ENCODE results near the gene MAPRE2. TPM values are rescaled to one million over a fixed set of nuclear protein-coding genes. Genes with fewer than 3 reads are reported as not detected.

Gene MAPRE2
- total RNA-seq, 2 donors from 2014 or later, result 31.8 to 54.2 TPM

GRCh38 chr18:35176925-35177324 is 135.7 kb downstream of the MAPRE2 start:
- Histone ChIP-seq H3K4me3 (no peak overlapping the region), H3K9me3 (no peaks in the 10 kb centered on the region), H3K4me1 (ENCODE audit: control insufficient read depth in 1 of 2, low read depth in 2 of 2) (no peaks in the 10 kb centered on the region), H3K27me3 (replicated peaks; ENCODE audit: insufficient read depth) (no peaks in the 10 kb centered on the region), H3K27ac (no peak overlapping the region), H3K36me3 (no peaks in the 10 kb centered on the region)
- DNase-seq (ENCODE audit: low spot score) (no peak), ATAC-seq (ENCODE audit: insufficient number of reproducible peaks, low FRiP score, low read depth) (no peak)
- TF ChIP-seq CTCF (IDR thresholded peaks at IDR 0.05), result no peak

GRCh38 chr18:35178260-35178659 is 137.0 kb downstream of the MAPRE2 start:
- no peak for TF ChIP-seq CTCF (IDR thresholded peaks at IDR 0.05)
- no peaks in the 10 kb centered on the region for H3K9me3 ChIP-seq
- no peak overlapping the region for H3K27ac ChIP-seq
- no peaks in the 10 kb centered on the region for H3K36me3 ChIP-seq
- H3K4me1 ChIP-seq (ENCODE audit: control insufficient read depth in 1 of 2, low read depth in 2 of 2), result no peaks in the 10 kb centered on the region
- DNase-seq (ENCODE audit: low spot score) (no peak), ATAC-seq (ENCODE audit: insufficient number of reproducible peaks, low FRiP score, low read depth) (no peak)
- H3K27me3 ChIP-seq (replicated peaks; ENCODE audit: insufficient read depth), result no peaks in the 10 kb centered on the region
- H3K4me3 ChIP-seq, result no peak overlapping the region

- Histone ChIP-seq H3K27ac (no peak overlapping the region), H3K27me3 (replicated peaks; ENCODE audit: insufficient read depth) (no peaks in the 10 kb centered on the region), H3K4me1 (ENCODE audit: control insufficient read depth in 1 of 2, low read depth in 2 of 2) (no peaks in the 10 kb centered on the region), H3K4me3 (no peak overlapping the region), H3K9me3 (no peaks in the 10 kb centered on the region), H3K36me3 (no peaks in the 10 kb centered on the region)
- ATAC-seq (ENCODE audit: insufficient number of reproducible peaks, low FRiP score, low read depth) (no peak), DNase-seq (ENCODE audit: low spot score) (no peak)
- no peak for TF ChIP-seq CTCF (IDR thresholded peaks at IDR 0.05)
Observed at GRCh38 chr18:35179906-35180305, 138.7 kb downstream of the MAPRE2 start.

- no peaks in the 10 kb centered on the region for H3K4me1 ChIP-seq (ENCODE audit: control insufficient read depth in 1 of 2, low read depth in 2 of 2)
- ATAC-seq (ENCODE audit: insufficient number of reproducible peaks, low FRiP score, low read depth) (no peak), DNase-seq (ENCODE audit: low spot score) (no peak)
- no peaks in the 10 kb centered on the region for H3K27me3 ChIP-seq (replicated peaks; ENCODE audit: insufficient read depth)
- TF ChIP-seq CTCF (IDR thresholded peaks at IDR 0.05), result no peak
- H3K36me3 ChIP-seq, result no peaks in the 10 kb centered on the region
- no peak overlapping the region for H3K4me3 ChIP-seq
- H3K27ac ChIP-seq, result no peak overlapping the region
- H3K9me3 ChIP-seq, result no peaks in the 10 kb centered on the region
Observed at GRCh38 chr18:35180455-35180854, 139.2 kb downstream of the MAPRE2 start.

- no peak for TF ChIP-seq CTCF (IDR thresholded peaks at IDR 0.05)
- DNase-seq (ENCODE audit: low spot score), result no peak
- Histone ChIP-seq H3K27ac (no peak overlapping the region), H3K36me3 (no peaks in the 10 kb centered on the region), H3K27me3 (replicated peaks; ENCODE audit: insufficient read depth) (no peaks in the 10 kb centered on the region), H3K4me1 (ENCODE audit: control insufficient read depth in 1 of 2, low read depth in 2 of 2) (no peaks in the 10 kb centered on the region), H3K4me3 (no peak overlapping the region), H3K9me3 (no peaks in the 10 kb centered on the region)
- ATAC-seq (ENCODE audit: insufficient number of reproducible peaks, low FRiP score, low read depth), result no peak
Observed at GRCh38 chr18:35182151-35182550, 140.9 kb downstream of the MAPRE2 start.

Measured in thoracic aorta (tissue), 2 donors.